Karpas-422 (cell line): ENCODE results near the gene MALRD1. TPM values are rescaled to one million over a fixed set of nuclear protein-coding genes. Genes with fewer than 3 reads are reported as not detected.

Experiments
- DNase-seq: peaks from one replicate; pipeline ENCODE4 v3.0.0-alpha.2; 2015
- H2AFZ ChIP-seq: fragments of 200-600 bp; sonication (generic); 2 replicates; pipeline ENCODE4 v1.6.1; 2014; ENCODE audit warnings: antibody characterized with exemption, low read length, mixed read lengths
- H3K27ac ChIP-seq: fragments of 200-600 bp; sonication (generic); 2 replicates; pipeline ENCODE4 v1.5.1; 2014; ENCODE audit warnings: mild to moderate bottlenecking, low read length, moderate library complexity
- H3K27me3 ChIP-seq: fragments of 200-600 bp; sonication (generic); 2 replicates; pipeline ENCODE4 v1.6.1; 2014; ENCODE audit warnings: low read length, mixed read lengths
- H3K36me3 ChIP-seq: fragments of 200-600 bp; sonication (generic); 2 replicates; pipeline ENCODE4 v1.6.1; 2014; ENCODE audit warnings: low read length, mixed read lengths; ENCODE audit not compliant: insufficient read depth
- H3K4me1 ChIP-seq: fragments of 200-600 bp; sonication (generic); 2 replicates; pipeline ENCODE4 v1.6.1; 2014; ENCODE audit warnings: mild to moderate bottlenecking, low read length, mixed read lengths
- H3K4me2 ChIP-seq: fragments of 200-600 bp; sonication (generic); 2 replicates; pipeline ENCODE4 v1.6.1; 2014; ENCODE audit warnings: low read length, low read depth, mild to moderate bottlenecking; ENCODE audit not compliant: poor library complexity, severe bottlenecking
- H3K4me3 ChIP-seq: fragments of 200-600 bp; sonication (generic); 2 replicates; pipeline ENCODE4 v1.5.1; 2014; ENCODE audit warnings: mild to moderate bottlenecking, antibody characterized with exemption, low read length, mixed read lengths
- H3K79me2 ChIP-seq: fragments of 200-600 bp; sonication (generic); 2 replicates; pipeline ENCODE4 v1.6.1; 2014; ENCODE audit warnings: mild to moderate bottlenecking, low read length, mixed read lengths
- H3K9ac ChIP-seq: fragments of 200-600 bp; sonication (generic); 2 replicates; pipeline ENCODE4 v1.6.0; 2014; ENCODE audit warnings: low read length
- H3K9me2 ChIP-seq: fragments of 200-600 bp; sonication (generic), shearing (Covaris generic); replicated peaks from 2 replicates; pipeline ENCODE4 v1.6.0; 2014; ENCODE audit warnings: mild to moderate bottlenecking, low read length, moderate library complexity; ENCODE audit not compliant: insufficient read depth
- H3K9me3 ChIP-seq: fragments of 300-700, 200-600 bp; sonication (generic); 2 replicates; pipeline ENCODE4 v1.6.1; 2014; ENCODE audit warnings: low read length, mixed read lengths
- H4K20me1 ChIP-seq: fragments of 200-600 bp; sonication (generic); 2 replicates; pipeline ENCODE4 v1.6.1; 2014; ENCODE audit warnings: mild to moderate bottlenecking, antibody characterized with exemption, low read length, low read depth; ENCODE audit not compliant: insufficient read depth
- total RNA-seq: library from RNA; depleted of rRNA; stranded (reverse); fragments of >200 nt; shearing (Covaris generic); gene quantifications from 2 replicates; pipeline ENCODE4 v1.2.3, GENCODE V29; 2014; ENCODE audit warnings: low replicate concordance

The MALRD1 gene
- total RNA-seq, 1 experiment from 2014 or later: not detected

DNA sequence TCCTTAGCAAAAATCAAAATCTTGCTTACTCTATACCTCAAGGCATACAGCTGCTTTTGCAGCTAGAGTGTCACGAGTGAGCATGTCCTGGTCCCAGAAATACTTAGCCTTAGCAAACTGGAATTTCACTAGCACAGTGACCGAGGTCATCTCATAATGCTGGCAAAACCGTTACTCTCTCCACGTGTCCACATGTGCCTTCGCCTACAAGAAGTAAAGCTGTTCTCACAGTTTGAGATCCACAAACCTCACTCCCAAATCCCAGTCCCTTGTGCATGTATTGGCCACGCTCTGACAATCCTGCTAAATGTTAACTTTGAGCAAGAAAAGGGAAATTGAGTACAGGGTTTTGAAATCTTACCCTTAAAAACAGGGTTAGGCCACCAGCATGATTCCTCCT, 656.6 kb downstream of the MALRD1 start:
- H3K4me2 ChIP-seq: no peak overlapping the region

DNA sequence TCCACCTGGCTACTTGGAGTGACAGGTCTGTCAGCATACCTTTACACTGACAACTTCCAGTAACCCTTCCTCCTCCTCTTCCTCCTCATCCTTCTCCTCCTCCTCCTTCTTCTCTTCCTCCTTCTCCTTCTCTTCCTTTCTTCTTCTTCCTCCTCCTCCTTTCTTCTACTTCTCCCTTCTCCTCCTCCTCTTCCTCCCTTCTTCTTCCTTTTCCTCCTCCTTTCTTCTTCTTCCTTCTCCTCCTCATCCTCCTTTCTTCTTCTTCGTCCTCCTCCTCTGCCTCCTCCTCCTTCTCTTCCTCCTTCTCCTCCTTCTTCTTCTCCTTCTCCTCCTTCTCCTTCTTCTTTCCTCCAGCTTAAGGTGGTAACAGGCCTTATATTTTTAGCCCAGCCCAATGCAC, 658.3 kb downstream of the MALRD1 start:
- Histone ChIP-seq H3K36me3 (no peaks in the 10 kb centered on the region), H3K9me2 (no peaks in the 10 kb centered on the region), H4K20me1 (no peaks in the 10 kb centered on the region), H3K79me2 (no peaks in the 10 kb centered on the region), H3K4me1 (no peaks in the 10 kb centered on the region), H3K4me2 (no peak overlapping the region), H2AFZ (no peak overlapping the region), H3K9me3 (peaks cover 13% of the 10 kb centered on the region), H3K9ac (no peak overlapping the region), H3K27me3 (no peaks in the 10 kb centered on the region), H3K4me3 (no peak overlapping the region), H3K27ac (no peak overlapping the region)
- no peak for DNase-seq

More for the DNA sequence above, 656.6 kb downstream of the MALRD1 start:
- H3K27ac ChIP-seq: no peak overlapping the region
- DNase-seq: no peak
- H3K4me1 ChIP-seq: no peaks in the 10 kb centered on the region
- peaks cover 7% of the 10 kb centered on the region; the same call in 1 of the 2 replicates for H3K9me3 ChIP-seq
- H3K79me2 ChIP-seq: no peaks in the 10 kb centered on the region
- H3K27me3 ChIP-seq: no peaks in the 10 kb centered on the region
- H4K20me1 ChIP-seq: no peaks in the 10 kb centered on the region
- H2AFZ ChIP-seq: no peak overlapping the region
- no peaks in the 10 kb centered on the region for H3K9me2 ChIP-seq
- no peaks in the 10 kb centered on the region for H3K36me3 ChIP-seq
- no peak overlapping the region for H3K9ac ChIP-seq
- no peak overlapping the region for H3K4me3 ChIP-seq

DNA sequence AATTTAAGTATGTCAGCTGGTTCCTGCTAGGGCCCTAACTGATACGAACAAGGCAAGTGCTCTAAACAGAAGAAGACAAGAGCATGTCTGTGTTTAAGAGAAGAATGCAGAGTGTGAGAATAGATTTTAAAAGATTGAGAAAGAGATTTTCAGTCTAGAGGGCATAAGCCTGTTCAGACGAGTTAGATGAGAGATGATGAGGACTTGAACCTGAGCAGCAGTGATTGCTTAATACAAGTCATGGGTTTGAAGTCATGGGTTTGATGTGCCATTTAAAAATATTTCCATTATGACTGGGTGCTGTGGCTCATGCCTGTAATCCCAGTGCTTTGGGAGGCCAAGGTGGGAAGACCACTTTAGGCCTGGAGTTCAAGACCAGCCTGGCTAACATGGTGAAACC, 658.8 kb downstream of the MALRD1 start:
- Histone ChIP-seq H3K9me3 (peaks cover 18% of the 10 kb centered on the region), H3K27me3 (no peaks in the 10 kb centered on the region), H3K9ac (no peak overlapping the region), H3K9me2 (no peaks in the 10 kb centered on the region), H3K4me3 (no peak overlapping the region), H3K4me1 (no peaks in the 10 kb centered on the region), H3K79me2 (no peaks in the 10 kb centered on the region), H3K36me3 (no peaks in the 10 kb centered on the region), H3K4me2 (no peak overlapping the region), H2AFZ (no peak overlapping the region), H4K20me1 (no peaks in the 10 kb centered on the region), H3K27ac (no peak overlapping the region)
- DNase-seq: no peak

DNA sequence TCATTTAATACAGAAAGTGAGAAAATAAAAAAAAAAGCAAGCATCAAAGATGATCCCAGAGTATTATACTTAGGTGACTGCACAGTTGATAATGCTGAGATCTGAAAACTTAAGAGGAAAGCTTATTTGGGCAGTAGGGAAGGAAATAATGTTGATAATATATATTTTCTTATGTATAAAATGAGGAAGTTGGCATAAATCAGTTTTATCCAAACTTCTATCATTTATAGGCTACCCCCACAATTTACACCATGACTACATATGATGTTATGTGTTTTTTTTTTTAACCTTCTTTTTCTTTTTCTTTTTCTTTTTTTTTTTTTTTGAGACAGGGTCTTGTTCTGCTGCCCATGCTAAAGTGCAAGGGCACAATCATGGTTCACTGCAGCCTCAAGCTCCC, 659.4 kb downstream of the MALRD1 start:
- Histone ChIP-seq H3K4me2 (no peak overlapping the region), H3K4me3 (no peak overlapping the region), H2AFZ (no peak overlapping the region), H3K79me2 (no peaks in the 10 kb centered on the region), H3K4me1 (no peaks in the 10 kb centered on the region), H3K36me3 (no peaks in the 10 kb centered on the region), H3K27ac (no peak overlapping the region), H3K9me3 (peaks cover 22% of the 10 kb centered on the region), H3K27me3 (no peaks in the 10 kb centered on the region), H3K9ac (no peak overlapping the region), H4K20me1 (no peaks in the 10 kb centered on the region), H3K9me2 (no peaks in the 10 kb centered on the region)
- no peak for DNase-seq

DNA sequence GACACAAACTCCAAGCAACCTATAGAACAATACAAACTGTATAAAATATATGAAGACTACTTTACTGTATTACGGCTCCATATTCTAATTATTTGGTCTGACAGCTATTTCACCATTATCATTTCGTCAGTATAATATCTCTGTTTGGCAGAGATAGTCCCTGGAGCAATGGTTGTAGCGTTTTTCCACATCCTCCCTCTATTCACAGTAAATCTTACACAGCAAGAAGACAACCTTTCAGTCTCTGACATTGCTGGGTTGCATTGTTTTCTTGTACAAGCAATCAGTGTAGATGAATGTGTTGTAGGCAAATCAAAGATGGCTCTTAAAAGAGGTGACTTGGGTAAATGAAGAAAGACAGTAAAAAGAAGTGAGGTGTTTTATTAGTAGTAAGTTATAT, 662.0 kb downstream of the MALRD1 start:
- H4K20me1 ChIP-seq: no peaks in the 10 kb centered on the region
- no peaks in the 10 kb centered on the region for H3K36me3 ChIP-seq
- no peaks in the 10 kb centered on the region for H3K9me2 ChIP-seq
- no peak overlapping the region for H3K27ac ChIP-seq
- H3K9me3 ChIP-seq: peaks cover 26% of the 10 kb centered on the region
- H3K4me1 ChIP-seq: no peaks in the 10 kb centered on the region
- no peak overlapping the region for H3K4me3 ChIP-seq
- no peak overlapping the region for H2AFZ ChIP-seq
- H3K9ac ChIP-seq: no peak overlapping the region
- no peaks in the 10 kb centered on the region for H3K27me3 ChIP-seq
- H3K4me2 ChIP-seq: no peak overlapping the region
- H3K79me2 ChIP-seq: no peaks in the 10 kb centered on the region
- no peak for DNase-seq

DNA sequence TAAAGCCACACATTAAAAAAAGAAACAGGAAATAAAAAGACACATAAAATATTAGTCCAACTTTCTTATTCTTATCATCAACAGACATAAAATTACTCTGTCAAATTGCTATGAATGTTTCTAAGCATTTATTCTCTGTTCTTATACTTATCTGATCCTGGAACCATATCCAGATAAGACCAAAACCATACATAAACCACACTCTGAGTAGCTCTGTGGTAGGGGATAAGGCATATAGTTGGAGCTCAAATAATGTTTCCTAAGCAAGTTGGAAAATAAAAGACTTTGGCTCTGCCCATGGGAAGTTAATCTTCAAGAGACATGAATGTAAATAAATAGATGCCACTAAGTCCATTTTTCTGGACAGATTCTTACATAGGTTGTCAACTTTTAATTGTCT, 664.6 kb downstream of the MALRD1 start:
- H2AFZ ChIP-seq: no peak overlapping the region
- H3K27ac ChIP-seq: no peak overlapping the region
- no peaks in the 10 kb centered on the region for H3K36me3 ChIP-seq
- H3K9me3 ChIP-seq: peaks cover 26% of the 10 kb centered on the region
- H3K4me2 ChIP-seq: no peak overlapping the region
- DNase-seq: no peak
- H4K20me1 ChIP-seq: no peaks in the 10 kb centered on the region
- no peaks in the 10 kb centered on the region for H3K9me2 ChIP-seq
- no peak overlapping the region for H3K9ac ChIP-seq
- H3K79me2 ChIP-seq: no peaks in the 10 kb centered on the region
- H3K27me3 ChIP-seq: no peaks in the 10 kb centered on the region
- H3K4me3 ChIP-seq: no peak overlapping the region
- H3K4me1 ChIP-seq: no peaks in the 10 kb centered on the region

DNA sequence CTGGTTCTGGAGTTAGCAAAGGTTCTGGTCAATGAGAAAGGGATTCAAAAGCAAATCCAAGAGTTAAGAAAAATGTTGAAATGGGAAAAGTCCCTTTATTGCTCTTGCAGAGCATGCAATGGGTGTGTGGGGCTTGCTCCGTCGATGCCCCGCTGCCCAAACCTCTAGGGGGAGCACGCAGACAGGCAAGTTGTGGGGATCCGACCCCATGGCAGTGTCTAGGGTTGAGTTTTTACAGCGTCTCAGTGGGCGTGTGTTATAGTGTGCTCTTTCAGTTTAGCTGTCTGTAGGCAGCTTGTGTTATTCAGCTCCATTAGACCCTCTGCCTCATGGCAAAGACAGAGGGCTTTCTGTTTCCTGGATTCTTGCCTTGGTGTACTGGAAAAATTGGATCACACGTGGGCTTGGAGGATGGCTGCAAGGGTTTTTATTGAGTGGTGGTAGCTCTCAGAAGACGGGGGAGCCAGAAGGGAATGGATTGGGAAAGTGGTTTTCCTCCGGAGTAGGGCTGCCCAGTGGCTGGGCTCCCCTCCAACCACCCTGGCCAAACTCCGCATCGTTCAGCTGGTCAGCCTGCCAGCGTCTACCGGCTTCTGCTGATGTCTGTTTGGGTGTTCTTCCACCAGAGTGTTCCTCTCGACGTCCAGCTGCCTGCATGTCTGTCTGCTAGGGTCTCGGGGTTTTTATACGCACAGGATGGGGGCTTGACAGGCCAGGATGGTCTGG, 665.4 kb downstream of the MALRD1 start:
- H3K4me3 ChIP-seq: no peak overlapping the region
- no peaks in the 10 kb centered on the region for H3K79me2 ChIP-seq
- H3K9me3 ChIP-seq: peaks cover 26% of the 10 kb centered on the region
- no peaks in the 10 kb centered on the region for H4K20me1 ChIP-seq
- no peak overlapping the region for H2AFZ ChIP-seq
- no peaks in the 10 kb centered on the region for H3K4me1 ChIP-seq
- no peak overlapping the region for H3K4me2 ChIP-seq
- H3K9me2 ChIP-seq: no peaks in the 10 kb centered on the region
- no peaks in the 10 kb centered on the region for H3K36me3 ChIP-seq
- no peak overlapping the region for H3K9ac ChIP-seq
- no peaks in the 10 kb centered on the region for H3K27me3 ChIP-seq
- DNase-seq: no peak
- no peak overlapping the region for H3K27ac ChIP-seq

DNA sequence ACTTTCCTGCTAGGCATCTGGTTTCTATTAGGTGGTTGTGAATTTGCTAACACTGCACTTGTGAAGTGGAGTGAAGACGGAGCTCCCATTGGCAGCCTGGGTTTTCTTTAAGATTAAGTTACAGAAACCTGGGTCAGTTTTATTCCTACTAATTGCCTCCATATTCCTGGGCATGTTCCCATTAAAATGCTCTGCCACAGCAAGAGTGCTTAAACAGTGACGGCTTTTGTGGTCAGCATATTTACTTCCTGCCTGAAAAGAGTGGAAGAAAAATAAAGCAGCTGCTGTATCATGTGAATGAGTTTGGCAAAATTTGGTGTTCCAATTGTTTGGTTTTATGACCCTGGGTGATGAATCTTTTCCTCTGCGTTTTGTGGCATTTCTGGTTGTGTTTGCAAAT, 670.7 kb downstream of the MALRD1 start:
- Histone ChIP-seq H3K4me2 (no peak overlapping the region), H3K27me3 (no peaks in the 10 kb centered on the region), H3K4me1 (no peaks in the 10 kb centered on the region), H3K79me2 (no peaks in the 10 kb centered on the region), H3K36me3 (no peaks in the 10 kb centered on the region), H3K27ac (no peak overlapping the region), H3K9me3 (peaks cover 29% of the 10 kb centered on the region), H3K4me3 (no peak overlapping the region), H3K9me2 (no peaks in the 10 kb centered on the region), H2AFZ (no peak overlapping the region), H3K9ac (no peak overlapping the region), H4K20me1 (no peaks in the 10 kb centered on the region)
- no peak for DNase-seq
